DND-41 (cell line): ENCODE data around the gene TFR2.

Experiments used
- CTCF ChIP-seq: IDR thresholded peaks from 2 replicates; pipeline ENCODE4 v1.5.1; 2012; ENCODE audit warnings: borderline replicate concordance, low read length, moderate library complexity, mild to moderate bottlenecking; ENCODE audit not compliant: poor library complexity, severe bottlenecking; ENCODE audit errors: extremely low read depth
- EZH2 ChIP-seq: IDR thresholded peaks from 3 replicates; pipeline ENCODE4 v1.6.1; 2012; ENCODE audit warnings: borderline replicate concordance, low read depth, mild to moderate bottlenecking, moderate library complexity, low read length, inconsistent platforms; ENCODE audit not compliant: severe bottlenecking

GRCh38 chr7:100614308-100614861, 27.0 kb downstream of the TFR2 start:
- TF ChIP-seq CTCF (no peak), EZH2 (no peak)
